Measurements from ENCODE around the gene MPP4.

The MPP4 gene

GRCh38 chr2:201621293-201621999 lies 77.0 kb downstream of the MPP4 start:
- no peak for DNase-seq

DNA sequence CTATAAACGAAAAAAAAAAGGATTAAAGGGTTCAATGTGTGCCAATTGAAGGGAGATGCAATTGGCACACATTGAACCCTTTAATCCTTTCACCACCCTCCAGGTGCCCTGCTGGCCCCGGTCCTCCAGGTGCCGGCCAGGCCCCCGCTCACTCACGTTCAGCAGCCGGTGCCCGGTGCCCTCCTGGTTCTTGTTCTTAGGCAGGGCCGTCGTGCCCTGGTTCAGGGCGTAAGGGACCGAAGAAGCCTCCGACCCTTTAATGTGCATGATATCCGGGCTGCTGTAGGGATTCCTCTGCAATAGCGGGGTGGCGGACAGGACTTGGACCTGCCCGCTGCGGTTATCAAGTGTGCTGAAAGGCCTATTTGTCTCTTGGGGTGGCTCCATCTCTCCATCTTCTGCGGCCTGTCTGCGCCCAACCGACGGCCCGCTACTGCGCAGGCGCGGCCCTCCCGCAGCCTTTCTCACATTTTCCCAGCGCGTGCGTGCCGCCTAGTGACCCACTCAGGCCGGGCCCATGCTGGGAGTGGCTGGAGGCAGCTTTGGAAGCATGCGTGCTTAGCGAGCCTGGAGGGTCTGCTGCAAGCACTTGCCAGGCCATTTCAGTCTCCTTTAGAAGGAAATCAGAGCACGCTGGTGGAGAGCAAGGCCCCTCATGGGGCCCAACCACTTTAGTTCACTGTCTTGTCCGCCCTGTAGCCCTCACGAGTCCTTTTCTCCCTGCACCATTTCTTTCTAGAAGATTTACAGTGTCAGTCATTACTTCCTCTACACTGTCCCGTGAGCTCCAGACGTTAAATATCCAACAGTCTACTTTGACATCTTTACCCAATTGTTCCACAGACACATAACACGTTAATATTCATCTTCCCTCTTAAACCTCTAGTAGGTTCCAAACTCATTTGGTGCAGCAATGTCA lies 79.4 kb downstream of the MPP4 start:
- DNase-seq: peak; percentile 56

DNA sequence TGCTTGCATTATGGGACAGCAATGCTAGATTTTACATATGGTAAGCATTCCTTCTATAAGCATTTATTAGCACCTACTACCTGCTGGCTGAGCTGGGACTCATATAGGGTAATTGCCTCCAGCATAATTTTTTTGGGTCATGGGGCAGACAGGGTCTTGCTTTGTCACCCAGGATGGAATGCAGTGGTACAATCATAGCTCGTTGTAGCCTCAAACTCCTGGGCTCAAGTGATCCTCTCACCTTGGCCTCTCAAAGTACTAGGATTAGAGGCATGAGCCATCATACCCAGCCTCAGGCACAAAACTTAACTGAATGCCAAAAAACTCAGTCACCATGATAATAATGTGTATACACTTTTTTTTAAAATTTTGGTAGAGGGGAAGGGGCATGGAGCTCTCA lies 90.4 kb downstream of the MPP4 start:
- no peak for DNase-seq

DNA sequence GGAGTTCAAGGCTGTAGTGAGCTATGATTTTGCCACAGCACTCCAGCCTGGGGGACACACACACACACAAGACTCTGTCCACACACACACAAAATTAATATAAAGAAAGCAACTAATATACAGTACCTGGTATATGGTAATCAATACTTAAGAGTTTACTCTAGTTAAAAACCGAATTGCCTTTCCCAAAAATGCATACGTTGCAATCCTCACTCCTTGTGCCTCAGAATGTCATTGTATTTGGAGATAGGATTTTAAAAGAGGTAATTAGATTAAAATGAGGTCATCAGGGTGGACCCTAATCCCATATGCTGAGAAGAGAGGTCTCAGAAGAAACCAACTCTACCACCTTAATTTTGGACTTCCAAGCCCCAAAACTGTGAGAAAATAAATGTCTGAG lies 90.9 kb downstream of the MPP4 start:
- DNase-seq: no peak

DNA sequence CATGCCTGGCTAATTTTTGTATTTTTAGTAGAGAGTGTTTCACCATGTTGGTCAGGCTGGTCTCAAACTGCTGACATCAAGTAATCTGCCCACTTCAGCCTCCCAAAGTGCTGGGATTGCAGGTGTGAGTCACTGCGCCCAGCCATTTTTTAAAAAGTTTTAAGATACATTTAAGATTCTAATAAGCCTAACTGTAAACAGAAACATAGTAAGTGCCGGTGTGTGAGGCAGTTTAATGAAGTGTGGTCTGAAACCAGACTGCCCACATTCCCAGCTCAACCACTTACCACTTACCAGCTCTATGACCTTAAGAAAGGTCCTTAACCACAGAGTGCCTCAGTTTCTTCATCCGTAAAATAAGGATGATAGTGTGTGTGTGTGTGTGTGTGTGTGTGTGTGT lies 97.5 kb downstream of the MPP4 start:
- no peak for DNase-seq

GRCh38 chr2:201597397-201597796 lies 101.0 kb downstream of the MPP4 start:
- DNase-seq: no peak

All from hematopoietic multipotent progenitor cell treated with erythropoietin and hydrocortisone succinate and interleukin-3 and kit ligand, for 6 days (in vitro differentiated cells).